H9 (cell line): ENCODE results near the gene PRODH. TPM values are rescaled to one million over a fixed set of nuclear protein-coding genes. Genes with fewer than 3 reads are reported as not detected.
A peak's percentile ranks its signal among the peaks of the same experiment; 100 is the strongest.

Experiments used
- DNase-seq: peaks from one replicate; pipeline ENCODE4 v3.0.0-alpha.2; 2017
- H2AFZ ChIP-seq: one replicate; pipeline ENCODE4 v1.6.1; 2013; ENCODE audit warnings: mild to moderate bottlenecking, low read length, control low read depth, moderate library complexity
- H2AK5ac ChIP-seq: 2 replicates; pipeline ENCODE4 v1.6.1; 2013; ENCODE audit warnings: low read length, control low read depth, mixed read lengths; ENCODE audit not compliant: insufficient read length
- H2BK120ac ChIP-seq: one replicate; pipeline ENCODE4 v1.6.1; 2013; ENCODE audit warnings: low read depth, mild to moderate bottlenecking, low read length, control low read depth, inconsistent platforms; ENCODE audit not compliant: poor library complexity, severe bottlenecking
- H2BK12ac ChIP-seq: 2 replicates; pipeline ENCODE4 v1.6.1; 2013; ENCODE audit warnings: low read length, control low read depth, mixed read lengths, low read depth; ENCODE audit not compliant: insufficient read length
- H2BK15ac ChIP-seq: 2 replicates; pipeline ENCODE4 v1.6.1; 2013; ENCODE audit warnings: low read depth, low read length, control low read depth
- H2BK20ac ChIP-seq: one replicate; pipeline ENCODE4 v1.6.1; 2013; ENCODE audit warnings: low read depth, mild to moderate bottlenecking, low read length, control low read depth, inconsistent platforms; ENCODE audit not compliant: poor library complexity, severe bottlenecking
- H2BK5ac ChIP-seq: 2 replicates; pipeline ENCODE4 v1.6.1; 2013; ENCODE audit warnings: low read length, control low read depth, mixed read lengths; ENCODE audit not compliant: insufficient read length
- H3K14ac ChIP-seq: 2 replicates; pipeline ENCODE4 v1.6.1; 2013; ENCODE audit warnings: low read length, control low read depth; ENCODE audit not compliant: insufficient read depth
- H3K18ac ChIP-seq: 2 replicates; pipeline ENCODE4 v1.6.1; 2013; ENCODE audit warnings: low read depth, mild to moderate bottlenecking, mixed read lengths, low read length, control low read depth; ENCODE audit not compliant: insufficient read length
- H3K23ac ChIP-seq: 2 replicates; pipeline ENCODE4 v1.6.1; 2013; ENCODE audit warnings: low read length, control low read depth, mixed read lengths, low read depth; ENCODE audit not compliant: insufficient read length
- H3K23me2 ChIP-seq: 2 replicates; pipeline ENCODE4 v1.6.1; 2013; ENCODE audit warnings: low read depth, mild to moderate bottlenecking, mixed read lengths, low read length, control low read depth; ENCODE audit not compliant: insufficient read length, poor library complexity, severe bottlenecking
- H3K27ac ChIP-seq: 2 replicates; pipeline ENCODE4 v1.5.1; 2013; ENCODE audit warnings: low read length, control low read depth, mixed read lengths, low read depth; ENCODE audit not compliant: insufficient read length
- H3K27me3 ChIP-seq: 2 replicates; pipeline ENCODE4 v1.6.1; 2013; ENCODE audit warnings: low read length, control low read depth, inconsistent platforms; ENCODE audit not compliant: insufficient read depth
- H3K4ac ChIP-seq: 2 replicates; pipeline ENCODE4 v1.6.1; 2013; ENCODE audit warnings: low read depth, mild to moderate bottlenecking, control low read depth, inconsistent platforms, low read length, moderate library complexity
- H3K4me1 ChIP-seq: 2 replicates; pipeline ENCODE4 v1.6.1; 2013; ENCODE audit warnings: low read length, control low read depth, inconsistent platforms; ENCODE audit not compliant: insufficient read depth
- H3K4me2 ChIP-seq: 2 replicates; pipeline ENCODE4 v1.6.1; 2013; ENCODE audit warnings: low read length, control low read depth, mixed read lengths; ENCODE audit not compliant: insufficient read length, insufficient read depth
- H3K56ac ChIP-seq: 2 replicates; pipeline ENCODE4 v1.6.1; 2013; ENCODE audit warnings: low read depth, mild to moderate bottlenecking, mixed read lengths, low read length, control low read depth; ENCODE audit not compliant: insufficient read length
- H3K79me1 ChIP-seq: 2 replicates; pipeline ENCODE4 v1.6.1; 2013; ENCODE audit warnings: low read depth, mild to moderate bottlenecking, moderate library complexity, low read length, control low read depth, inconsistent platforms; ENCODE audit not compliant: insufficient read depth, poor library complexity, severe bottlenecking
- H3K79me2 ChIP-seq: 2 replicates; pipeline ENCODE4 v1.6.1; 2013; ENCODE audit warnings: low read length, control low read depth, inconsistent platforms; ENCODE audit not compliant: insufficient read depth
- H3K9ac ChIP-seq: 2 replicates; pipeline ENCODE4 v1.6.1; 2013; ENCODE audit warnings: low read length, control low read depth, mixed read lengths; ENCODE audit not compliant: insufficient read length; ENCODE audit errors: extremely low read depth
- H3K9me3 ChIP-seq: one replicate; pipeline ENCODE4 v1.6.1; 2013; ENCODE audit warnings: low read depth, low read length, inconsistent platforms; ENCODE audit not compliant: control insufficient read depth
- H3T11ph ChIP-seq: one replicate; pipeline ENCODE4 v1.6.1; 2013; ENCODE audit warnings: mild to moderate bottlenecking, low read length, control low read depth, inconsistent platforms
- H4K20me1 ChIP-seq: one replicate; pipeline ENCODE4 v1.6.1; 2013; ENCODE audit not compliant: control insufficient read depth, insufficient read length, insufficient read depth
- H4K5ac ChIP-seq: 2 replicates; pipeline ENCODE4 v1.6.1; 2013; ENCODE audit warnings: low read depth, mild to moderate bottlenecking, mixed read lengths, low read length, control low read depth; ENCODE audit not compliant: insufficient read length
- H4K8ac ChIP-seq: replicated peaks from 2 replicates; pipeline ENCODE4 v1.6.1; 2013; ENCODE audit warnings: low read length, control low read depth, mixed read lengths, low read depth; ENCODE audit not compliant: insufficient read length
- H4K91ac ChIP-seq: 2 replicates; pipeline ENCODE4 v1.6.1; 2013; ENCODE audit warnings: low read depth, mild to moderate bottlenecking, moderate library complexity, mixed read lengths, low read length, control low read depth; ENCODE audit not compliant: insufficient read length
- H3K27ac Mint-ChIP-seq, 3 experiments: 2 replicates in 2 of 3; 3 replicates in 1 of 3; pipeline ENCODE4 v1.8.0; 2020 to 2021; ENCODE audit warnings: mixed read lengths in 3 of 3, mild to moderate bottlenecking in 1 of 3, moderate library complexity in 1 of 3
- H3K27me3 Mint-ChIP-seq: 2 replicates; pipeline ENCODE4 v1.8.0; 2021; ENCODE audit warnings: low read depth, mild to moderate bottlenecking, moderate library complexity, mixed read lengths
- H3K36me3 Mint-ChIP-seq, 3 experiments: 2 replicates in 2 of 3; 3 replicates in 1 of 3; pipeline ENCODE4 v1.8.0; 2020 to 2021; ENCODE audit warnings: low read depth in 3 of 3, mixed read lengths in 3 of 3; ENCODE audit not compliant: insufficient read depth in 1 of 3
- H3K4me1 Mint-ChIP-seq, 2 experiments: 2 replicates each; pipeline ENCODE4 v1.8.0; 2020; ENCODE audit warnings: mixed read lengths in 2 of 2
- H3K4me3 Mint-ChIP-seq, 2 experiments: 2 replicates in 1 of 2; 3 replicates in 1 of 2; pipeline ENCODE4 v1.8.0; 2020 to 2021; ENCODE audit warnings: mild to moderate bottlenecking in 2 of 2, mixed read lengths in 2 of 2, moderate library complexity in 1 of 2
- H3K9me3 Mint-ChIP-seq, 2 experiments: 2 replicates in 1 of 2; 3 replicates in 1 of 2; pipeline ENCODE4 v1.8.0; 2020; ENCODE audit warnings: mild to moderate bottlenecking in 2 of 2, mixed read lengths in 2 of 2, moderate library complexity in 1 of 2
- CTCF ChIP-seq: fragments of 200-600 bp; sonication (generic); conservative IDR thresholded peaks from 3 replicates; pipeline ENCODE4 v1.8.0; 2021; ENCODE audit warnings: antibody characterized with exemption, mild to moderate bottlenecking
- WGBS: extraction: QIAGEN DNeasy Blood & Tissue Kit; methylation state at CpG from one replicate; pipeline ENCODE4 v1.1.7; 2013; ENCODE audit warnings: missing lambda C conversion rate, low lambda C conversion rate, mixed read lengths; ENCODE audit not compliant: insufficient read length; ENCODE audit errors: extremely low coverage; 5-methylcytosine and 5-hydroxymethylcytosine counted together
- total RNA-seq: library from RNA; stranded (reverse); gene quantifications from 2 replicates; pipeline ENCODE4 v1.2.1, GENCODE V29; 2021

PRODH gene
- total RNA-seq, 1 experiment from 2014 or later = 51.2 TPM

- no peaks in the 10 kb centered on the region for H3K79me2 ChIP-seq
- Mint-ChIP-seq H3K36me3 (peaks cover 0 to 35% (median 29%) of the 10 kb centered on the region in 3 experiments; a peak in 6 of 7 replicates), H3K27me3 (no peaks in the 10 kb centered on the region), H3K4me3 (no peak overlapping the region), H3K27ac (peak overlapping the region in 1 of 3 experiments; percentile 22; a peak in 1 of 7 replicates), H3K9me3 (peaks cover 19 to 20% of the 10 kb centered on the region in 2 experiments), H3K4me1 (no peaks in the 10 kb centered on the region)
- no peak for TF ChIP-seq CTCF
- no peaks in the 10 kb centered on the region for H3K23me2 ChIP-seq
- H3K4me2 ChIP-seq = no peak overlapping the region
- no peak overlapping the region for H2BK5ac ChIP-seq
- peaks cover 14% of the 10 kb centered on the region for H3K9me3 ChIP-seq
- H3K79me1 ChIP-seq = no peaks in the 10 kb centered on the region
- no peak for DNase-seq
- no CpG with 5 or more reads among the region's 9 CpGs for WGBS
- no peak overlapping the region for H2BK15ac ChIP-seq
- H2BK12ac ChIP-seq = no peak overlapping the region
- H3K4me1 ChIP-seq = no peaks in the 10 kb centered on the region
- no peaks in the 10 kb centered on the region for H3K27me3 ChIP-seq
- no peak overlapping the region for H3K56ac ChIP-seq
- H2AK5ac ChIP-seq = no peak overlapping the region
- H3T11ph ChIP-seq = no peak overlapping the region
- H4K5ac ChIP-seq = no peak overlapping the region
- no peak overlapping the region for H4K8ac ChIP-seq
- no peak overlapping the region for H3K18ac ChIP-seq
- no peak overlapping the region for H2BK20ac ChIP-seq
- no peak overlapping the region for H3K14ac ChIP-seq
- H3K4ac ChIP-seq = no peak overlapping the region
- H4K91ac ChIP-seq = no peak overlapping the region
- H3K9ac ChIP-seq = no peak overlapping the region
- H2AFZ ChIP-seq = no peak overlapping the region
- no peak overlapping the region for H3K27ac ChIP-seq
- H3K23ac ChIP-seq = no peak overlapping the region
- no peak overlapping the region for H2BK120ac ChIP-seq
- no peaks in the 10 kb centered on the region for H4K20me1 ChIP-seq
These were observed 41.8 kb upstream of the PRODH start for GRCh38 chr22:18977824-18978425.
